CD4-positive, alpha-beta T cell treated with Interleukin-6 at 100 ng/mL for 8 hours (primary cell): Measurements from ENCODE around the gene ZBTB17.
A peak's percentile ranks its signal among the peaks of the same experiment; 100 is the strongest.

Source experiments
- DNase-seq: peaks from one replicate; pipeline ENCODE4 v3.0.0-alpha.2; 2020; ENCODE audit warnings: mixed read lengths, low spot score

Gene ZBTB17

DNA sequence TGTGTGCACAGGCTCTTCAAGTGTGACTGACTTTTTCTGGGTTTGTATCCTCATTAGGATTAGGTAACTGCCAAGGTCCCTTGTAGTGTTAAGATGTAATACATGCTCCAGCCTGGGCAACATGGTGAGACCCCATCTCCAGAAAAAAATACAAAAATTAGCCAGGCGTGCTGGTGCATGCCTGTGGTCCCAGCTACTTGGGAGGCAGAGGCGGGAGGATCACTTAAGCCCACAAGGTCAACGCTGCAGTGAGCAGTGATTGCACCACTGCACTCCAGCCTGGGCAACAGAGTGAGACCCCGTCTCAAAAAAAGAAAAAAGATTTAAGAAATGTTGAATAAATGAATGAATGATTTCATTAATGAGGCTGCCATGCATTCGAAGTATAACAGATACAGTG, 15.1 kb downstream of the ZBTB17 start:
- DNase-seq, result no peak

DNA sequence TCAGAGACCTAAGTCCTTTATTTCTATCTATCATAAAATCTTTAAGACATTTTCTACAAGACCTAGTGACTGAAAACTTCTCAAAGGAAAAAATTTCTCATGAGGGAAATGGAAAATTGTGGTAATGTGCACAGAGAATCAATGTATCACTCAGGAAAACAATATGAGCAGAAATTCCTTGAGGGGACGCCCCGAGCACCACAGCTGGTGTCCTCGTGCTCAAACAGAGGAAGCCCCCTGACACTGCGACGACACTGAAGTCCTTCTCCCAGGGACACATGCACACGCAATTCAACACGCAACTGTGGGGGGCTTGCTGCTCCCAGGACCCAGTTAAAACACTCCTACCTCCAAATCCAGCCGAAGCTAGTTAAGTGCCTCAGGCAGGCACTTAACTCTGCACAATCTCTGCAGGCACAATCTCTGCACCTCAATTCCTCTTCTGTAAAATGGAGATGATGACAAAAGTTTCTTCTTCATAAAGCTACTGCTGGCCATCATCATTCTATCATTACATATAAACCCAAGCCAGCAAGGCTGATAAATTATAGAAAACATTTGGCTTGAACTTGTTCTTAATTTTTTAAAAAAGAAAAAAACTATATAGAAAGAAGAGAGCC, 16.0 kb downstream of the ZBTB17 start:
- DNase-seq, result no peak

DNA sequence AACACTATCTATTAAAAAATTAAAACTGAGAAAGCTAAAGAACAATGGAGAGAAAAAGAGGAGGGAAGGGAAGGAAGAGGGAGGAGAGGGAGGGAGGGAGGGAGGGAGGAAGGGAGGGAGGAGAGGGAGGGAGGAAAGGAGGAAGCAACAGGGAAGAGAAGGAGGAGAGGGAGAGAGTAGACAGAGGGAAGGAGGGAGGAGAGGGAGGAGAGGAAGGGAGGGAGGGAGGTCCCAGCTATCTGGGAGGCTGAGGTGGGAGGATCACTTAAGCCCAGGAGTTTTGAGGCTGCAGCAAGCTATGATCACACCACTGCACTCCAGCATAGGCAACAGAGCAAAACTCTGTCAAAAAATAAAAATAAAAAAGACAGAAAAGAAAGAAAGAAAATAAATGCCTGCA, 16.5 kb downstream of the ZBTB17 start:
- no peak for DNase-seq

DNA sequence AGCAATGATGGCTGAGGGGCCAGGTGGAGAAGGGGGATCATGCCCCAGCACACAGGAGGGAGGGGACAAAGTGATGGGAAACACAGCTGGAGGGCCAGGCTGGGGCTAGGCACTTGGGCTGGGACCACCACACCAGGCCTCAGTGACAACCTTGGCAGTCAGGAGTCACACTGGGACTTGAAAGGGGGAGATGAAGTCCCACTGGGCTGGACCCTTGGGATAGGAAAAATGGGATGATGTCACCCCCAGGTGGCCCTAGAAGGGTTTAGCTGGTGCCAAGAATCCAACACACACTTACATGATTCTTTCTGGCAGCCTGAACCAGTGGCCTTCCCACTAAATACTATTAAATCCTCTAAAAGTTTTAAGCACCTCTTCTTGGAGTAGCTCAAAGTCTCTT, 17.1 kb downstream of the ZBTB17 start:
- DNase-seq, result no peak

DNA sequence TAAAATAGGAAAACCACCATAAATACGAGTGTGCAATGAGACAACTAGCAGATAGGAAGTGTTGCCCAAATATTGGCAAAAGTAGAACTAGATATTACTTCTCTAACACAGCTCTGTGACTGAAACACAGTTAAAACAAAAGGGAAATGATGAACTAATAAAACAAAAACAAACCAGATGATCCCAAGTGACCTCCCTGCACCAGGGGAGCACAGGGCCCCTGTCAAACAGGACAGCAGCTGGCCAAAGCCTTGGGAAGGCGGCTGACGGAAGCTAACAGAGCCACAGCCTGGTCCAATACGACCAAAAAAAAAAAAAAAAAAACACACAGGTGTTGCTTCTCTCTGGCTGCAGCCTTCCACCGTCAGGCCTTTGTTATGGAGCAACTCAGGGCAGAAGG, 17.8 kb downstream of the ZBTB17 start:
- DNase-seq, result no peak

DNA sequence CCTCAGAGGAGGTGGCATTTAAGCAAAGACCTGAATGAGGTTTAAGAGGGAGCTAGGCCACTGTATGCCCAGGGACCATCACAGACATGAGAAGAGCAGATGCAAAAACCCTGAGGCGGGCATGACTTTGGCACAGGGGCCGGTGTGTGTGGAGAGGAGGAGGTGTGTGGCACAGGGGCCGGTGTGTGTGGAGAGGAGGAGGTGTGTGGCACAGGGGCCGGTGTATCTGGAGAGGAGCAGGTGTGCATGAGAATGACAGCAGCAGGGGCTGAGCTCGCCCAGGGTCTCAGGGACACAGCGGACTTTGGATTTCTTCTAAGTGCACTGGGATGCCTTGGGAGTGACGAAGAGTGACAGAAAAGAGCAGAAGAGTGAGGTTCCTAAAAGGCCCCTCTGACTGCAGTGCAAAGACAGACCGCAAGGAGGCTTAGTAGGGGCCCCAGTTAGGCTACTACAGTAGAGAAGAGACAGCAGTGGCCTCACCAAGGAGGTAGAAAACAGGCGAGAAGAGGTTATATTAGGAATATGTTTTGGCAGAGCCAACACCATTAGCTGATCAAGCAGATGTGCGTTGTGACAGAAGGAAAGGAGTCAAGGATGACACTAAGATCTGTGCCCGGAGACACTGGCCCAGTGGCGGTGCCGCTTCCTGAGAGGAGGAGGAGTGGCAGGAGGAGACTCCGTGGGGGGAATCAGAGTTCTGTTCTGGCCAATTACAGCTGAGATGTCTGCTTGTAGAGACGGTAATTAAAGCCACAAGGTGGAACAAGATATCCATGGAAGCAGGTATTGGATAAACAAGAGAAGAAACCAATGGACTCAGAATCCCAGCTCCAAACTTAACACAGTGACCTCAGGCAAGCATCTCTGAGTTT, 18.4 kb downstream of the ZBTB17 start:
- DNase-seq, result no peak

DNA sequence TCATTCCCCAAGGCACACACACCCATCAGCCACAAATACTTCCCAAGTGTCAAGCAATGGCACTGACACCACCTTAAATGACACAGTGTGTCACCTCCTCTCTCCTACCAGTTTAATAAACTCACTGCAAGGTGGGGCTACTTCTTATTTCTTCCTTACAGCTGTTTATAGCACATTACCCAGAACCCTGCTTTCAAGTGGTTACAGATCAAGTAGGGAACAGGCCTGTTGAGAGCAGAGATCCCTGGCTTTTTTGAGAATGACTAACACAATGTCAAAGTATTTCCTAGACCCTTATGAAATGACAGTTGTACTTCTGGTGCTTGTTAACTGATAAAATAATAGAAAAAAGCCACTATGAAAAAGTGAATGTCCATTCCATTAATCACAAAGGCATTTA, 19.8 kb downstream of the ZBTB17 start:
- DNase-seq, result no peak

DNA sequence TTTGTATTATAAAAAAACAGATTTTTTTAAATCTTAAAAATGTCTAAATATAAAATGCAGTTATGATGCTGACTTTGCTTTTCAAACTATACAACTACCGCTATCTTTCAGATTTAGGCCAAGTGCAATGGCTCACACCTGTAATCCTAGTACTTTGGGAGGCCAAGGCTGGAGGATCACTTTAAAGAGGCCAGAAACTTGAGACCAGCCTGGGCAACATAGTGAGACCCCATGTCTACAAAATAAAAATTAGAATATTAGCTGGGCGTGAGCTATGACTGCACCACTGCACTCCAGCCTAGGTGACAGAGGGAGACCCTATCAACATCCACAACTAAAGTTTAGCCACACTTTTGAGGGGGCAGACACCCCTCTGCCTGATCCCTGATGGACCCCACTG, 20.3 kb downstream of the ZBTB17 start:
- no peak for DNase-seq

DNA sequence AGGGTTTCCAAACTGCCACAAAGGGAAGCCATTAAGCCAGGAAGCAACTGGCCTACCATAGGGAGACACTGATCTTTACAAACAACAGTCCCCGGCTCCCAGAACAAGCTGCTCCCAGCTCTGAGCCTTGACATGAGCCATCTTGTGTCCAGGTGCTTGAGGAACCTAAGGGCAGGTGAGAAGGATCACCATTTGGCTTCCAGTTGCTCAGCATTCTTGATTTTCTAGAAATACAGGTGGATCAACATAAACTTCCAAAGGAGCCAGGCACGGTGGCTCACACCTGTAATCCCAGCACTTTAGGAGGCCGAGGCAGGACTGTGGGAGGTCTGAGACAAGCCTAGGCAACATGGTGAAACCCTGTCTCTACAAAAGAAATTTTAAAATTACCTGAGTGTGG, 21.6 kb downstream of the ZBTB17 start:
- no peak for DNase-seq

DNA sequence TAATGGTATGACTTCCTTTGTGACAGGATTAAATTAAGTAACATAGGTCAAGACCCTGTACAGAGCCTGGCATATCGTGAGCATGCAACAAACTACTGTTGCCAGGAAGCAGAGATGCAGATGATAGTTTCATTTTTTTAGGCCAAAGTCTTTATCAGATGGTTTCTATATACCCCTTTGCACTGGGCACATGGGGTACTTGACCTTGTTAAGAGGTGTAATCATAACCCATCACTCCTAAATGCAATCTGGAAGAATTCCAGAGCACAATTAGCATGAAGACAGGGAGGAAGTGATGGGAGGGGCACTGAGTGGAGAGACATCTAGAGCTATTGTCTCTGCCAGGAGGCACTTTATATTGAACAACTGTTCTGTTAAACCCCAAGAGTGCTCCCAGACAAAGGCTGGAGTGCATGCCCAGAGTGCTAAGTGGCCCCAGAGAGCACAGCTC, 22.1 kb downstream of the ZBTB17 start:
- DNase-seq, result no peak

DNA sequence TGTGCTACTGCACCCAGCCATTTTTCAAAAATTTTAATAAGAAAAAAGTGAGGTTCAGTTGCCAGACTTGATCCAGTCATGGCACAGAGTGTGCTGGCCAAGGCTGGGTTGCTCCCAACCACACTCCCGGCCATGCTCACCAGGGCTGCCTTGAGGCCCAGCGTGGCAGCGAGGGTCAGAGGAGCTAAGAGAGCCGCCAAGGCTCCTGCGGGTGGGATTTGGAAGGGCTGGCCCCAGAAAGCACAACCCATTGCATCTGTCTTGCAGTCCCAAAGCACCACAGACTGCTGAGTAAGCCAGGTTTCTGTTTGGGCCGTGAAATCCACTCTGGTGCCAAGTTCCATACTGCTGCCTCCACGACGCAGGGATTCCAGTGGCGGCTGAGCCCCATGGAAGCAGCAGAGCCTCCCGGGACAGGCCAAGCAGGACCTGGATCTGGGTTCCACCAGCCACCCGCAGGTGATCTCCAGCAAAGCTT, 22.6 kb downstream of the ZBTB17 start:
- no peak for DNase-seq

DNA sequence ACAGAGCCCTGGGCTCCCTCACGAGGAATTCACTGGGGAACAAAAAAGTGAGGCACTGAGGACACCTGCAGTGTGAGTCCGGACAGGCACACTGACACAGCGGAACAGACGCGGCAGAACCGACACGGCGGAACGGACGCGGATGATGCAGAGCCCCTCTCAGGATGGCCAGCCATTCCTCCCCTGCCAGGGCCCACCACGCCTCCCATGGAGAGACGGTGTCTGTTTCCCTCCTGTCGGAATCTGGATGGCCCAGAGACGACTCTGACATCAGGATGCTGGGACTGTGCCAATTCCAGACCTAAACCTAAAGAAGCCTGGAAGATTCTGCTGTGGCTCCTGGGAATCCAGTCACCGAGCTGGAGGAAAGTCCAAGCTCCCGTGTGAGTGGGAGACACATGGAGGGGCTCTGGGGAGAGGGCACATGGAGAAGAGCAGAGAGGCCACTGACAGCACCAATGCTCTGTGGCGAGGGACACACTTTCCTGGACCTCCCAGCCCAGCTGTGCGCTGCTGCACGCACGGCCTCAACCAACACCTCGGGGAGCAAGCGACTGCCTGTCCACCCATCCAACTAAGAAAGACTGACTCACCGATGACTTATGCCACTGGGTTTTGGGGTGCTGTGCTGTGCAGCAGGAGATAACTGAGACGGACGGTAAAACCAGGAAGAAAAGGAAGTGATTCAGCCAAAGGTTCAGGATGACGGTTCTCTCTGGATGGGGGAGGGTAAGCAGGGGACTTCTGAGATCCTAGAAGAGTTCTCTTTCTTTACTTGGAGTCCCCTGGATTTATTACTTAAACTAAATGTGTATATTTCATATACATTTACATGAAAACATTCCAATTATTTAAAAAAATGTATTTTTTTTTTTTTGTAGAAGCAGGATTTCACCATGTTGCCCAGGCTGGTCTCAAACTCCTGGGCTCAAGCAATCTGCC, 23.3 kb downstream of the ZBTB17 start:
- DNase-seq, result no peak

DNA sequence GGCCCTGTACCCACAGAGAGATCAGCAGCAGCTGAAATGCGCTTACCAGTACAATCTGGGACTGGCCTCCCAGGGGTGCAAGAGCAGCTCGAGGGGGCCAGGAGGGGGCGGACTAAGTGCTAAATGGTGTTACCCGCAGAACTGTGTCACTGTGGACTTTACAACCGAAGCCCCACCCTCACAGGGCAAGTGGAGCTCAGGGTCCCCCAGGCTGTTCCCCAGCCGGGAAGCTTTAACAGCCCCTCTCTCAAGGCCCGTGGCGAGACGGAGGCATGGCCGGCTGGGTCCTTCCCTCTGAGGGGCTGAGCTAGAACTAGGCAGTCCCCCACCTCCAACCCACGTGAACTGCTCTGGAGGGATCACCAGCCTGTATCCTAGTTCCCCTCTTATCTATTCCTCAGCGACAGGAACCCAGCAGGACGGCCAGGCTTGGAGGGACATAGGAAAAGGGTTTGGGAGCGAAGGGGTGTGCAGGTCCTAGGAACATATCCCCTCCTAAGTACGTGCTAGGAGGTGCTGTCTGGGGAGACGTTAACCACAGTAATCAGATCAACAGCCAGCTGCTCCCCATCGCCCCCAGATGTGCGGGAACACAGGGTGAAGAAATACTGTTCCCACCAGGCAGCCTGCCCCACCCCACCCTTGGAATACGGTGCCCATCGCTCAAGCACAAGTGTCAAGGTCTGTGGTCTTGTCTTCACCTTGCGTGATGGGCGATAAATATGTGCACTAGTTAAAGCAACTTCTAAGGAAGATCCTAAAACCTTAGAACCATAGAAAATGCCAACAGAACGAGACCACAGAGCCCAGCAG, 24.4 kb downstream of the ZBTB17 start:
- no peak for DNase-seq

DNA sequence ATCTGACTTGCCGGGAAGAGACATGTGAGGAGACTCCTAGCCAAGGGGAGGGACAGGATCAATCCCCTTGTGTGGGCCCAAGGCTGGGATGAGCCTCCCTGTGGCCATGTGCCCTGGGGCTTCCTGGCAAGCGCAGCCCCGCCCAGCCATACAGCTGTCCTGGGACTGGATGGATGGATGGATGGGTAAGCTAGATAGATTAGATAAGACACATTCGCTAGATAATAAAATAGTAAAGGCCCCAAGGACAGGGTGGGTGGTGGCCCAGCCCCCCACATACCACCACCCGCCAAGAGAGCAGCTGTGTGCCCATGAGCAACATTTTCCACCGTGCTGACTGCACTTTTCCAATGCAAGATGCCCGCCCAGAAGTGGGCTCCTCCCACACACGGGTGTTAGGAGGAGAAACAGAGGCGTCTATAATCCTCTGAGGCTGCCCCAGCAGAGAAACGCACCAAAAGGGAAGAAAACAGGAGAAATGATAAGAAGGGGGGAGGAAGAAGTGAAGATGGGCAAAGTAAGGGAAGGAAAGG, 25.1 kb downstream of the ZBTB17 start:
- peak; percentile 22 for DNase-seq

DNA sequence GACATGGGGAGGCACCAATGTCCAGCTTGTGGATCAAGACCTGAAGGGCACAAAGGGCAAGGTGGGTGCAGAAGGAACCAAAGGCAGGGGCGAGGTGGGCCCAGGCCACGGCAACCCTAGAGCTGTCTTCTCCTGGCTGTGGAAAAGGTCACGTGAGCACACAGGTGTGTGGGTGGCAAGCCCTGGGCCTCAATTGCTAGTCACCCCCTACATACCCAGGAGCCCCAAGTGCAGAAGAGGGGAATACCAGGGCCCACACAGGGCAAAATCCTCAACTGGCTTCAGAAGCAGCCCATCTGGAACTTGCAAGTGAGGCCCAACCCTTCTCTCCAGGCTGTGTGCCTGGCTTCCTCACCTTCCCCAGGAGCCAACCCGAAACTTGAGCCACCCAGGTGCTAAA, 25.6 kb downstream of the ZBTB17 start:
- no peak for DNase-seq

DNA sequence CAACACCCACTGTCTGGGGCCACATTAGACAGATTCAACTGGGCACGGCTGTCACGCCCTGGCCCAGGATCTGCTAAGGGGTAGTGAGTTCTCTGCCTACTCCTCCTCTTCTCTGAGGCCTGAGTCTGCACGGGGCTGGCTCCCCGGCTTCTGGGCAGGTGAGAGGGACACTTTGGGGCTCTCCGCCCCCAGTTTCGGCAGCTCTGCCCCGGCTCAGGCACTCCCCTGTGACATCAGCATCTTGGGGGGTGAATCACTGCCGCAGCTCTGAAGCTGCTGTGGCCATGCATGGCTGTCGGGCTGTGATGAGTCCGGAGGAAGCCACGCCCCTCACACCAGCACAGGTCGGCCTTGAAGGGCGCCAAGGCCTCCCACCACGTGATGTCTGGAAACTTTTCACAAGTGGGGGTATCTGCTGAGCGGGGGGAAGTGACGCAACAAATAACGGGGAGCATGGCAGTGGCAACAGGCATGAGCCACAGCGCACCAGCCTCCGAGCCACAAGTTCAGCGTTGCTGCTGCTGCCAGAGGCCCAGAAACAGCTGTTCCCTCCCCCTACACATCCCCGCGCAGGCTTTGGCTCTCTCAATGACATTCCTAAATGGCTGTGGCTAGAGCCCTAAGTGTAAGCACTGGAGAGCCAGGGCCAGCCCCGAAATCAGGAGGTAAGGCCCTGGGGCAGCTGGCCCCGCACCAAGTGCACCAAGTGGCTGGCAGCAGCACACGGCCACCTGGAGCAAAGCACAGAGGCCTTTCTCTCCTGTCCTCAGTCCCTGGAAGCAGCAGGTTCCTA, 26.3 kb downstream of the ZBTB17 start:
- peak; percentile 84 for DNase-seq

DNA sequence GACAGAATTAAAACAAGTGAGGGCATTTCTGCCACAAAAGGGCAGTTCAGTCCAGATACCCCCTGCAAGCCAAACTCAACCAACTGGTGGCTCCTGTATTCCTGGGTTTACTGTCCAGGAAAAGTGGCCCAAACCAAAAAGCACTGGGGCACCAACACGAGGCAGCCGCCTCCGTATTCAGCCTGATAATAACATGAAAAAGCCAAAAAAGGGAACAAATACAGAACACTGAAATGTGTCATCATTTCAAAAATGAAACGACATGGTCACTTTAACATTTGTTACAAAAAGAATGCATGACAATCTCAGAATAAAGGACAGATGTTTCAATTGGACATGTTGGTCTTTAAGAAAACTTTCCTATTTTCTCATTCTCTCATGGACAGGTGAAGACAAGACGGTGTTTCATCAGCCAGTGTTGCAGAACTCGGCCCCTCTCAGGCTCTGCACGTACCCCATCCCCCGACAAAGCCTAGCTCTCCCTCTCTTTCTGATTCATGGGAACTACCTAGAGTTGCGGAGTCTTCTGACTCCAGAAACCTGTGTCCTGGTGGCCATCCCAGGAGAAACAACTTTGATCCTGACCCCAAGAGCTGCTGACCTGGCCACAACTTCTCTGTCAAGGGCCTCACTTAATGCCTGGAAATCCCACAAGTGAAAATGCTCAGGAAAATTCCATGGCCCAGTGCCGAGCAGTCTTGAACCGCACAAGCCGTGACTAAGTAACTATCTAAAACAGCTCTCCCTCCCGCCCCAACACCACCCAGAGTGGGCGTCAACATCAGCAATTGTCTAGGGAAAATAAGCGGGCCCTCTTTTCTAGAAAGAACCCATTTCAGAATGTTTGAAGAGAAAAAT, 27.1 kb downstream of the ZBTB17 start:
- no peak for DNase-seq

DNA sequence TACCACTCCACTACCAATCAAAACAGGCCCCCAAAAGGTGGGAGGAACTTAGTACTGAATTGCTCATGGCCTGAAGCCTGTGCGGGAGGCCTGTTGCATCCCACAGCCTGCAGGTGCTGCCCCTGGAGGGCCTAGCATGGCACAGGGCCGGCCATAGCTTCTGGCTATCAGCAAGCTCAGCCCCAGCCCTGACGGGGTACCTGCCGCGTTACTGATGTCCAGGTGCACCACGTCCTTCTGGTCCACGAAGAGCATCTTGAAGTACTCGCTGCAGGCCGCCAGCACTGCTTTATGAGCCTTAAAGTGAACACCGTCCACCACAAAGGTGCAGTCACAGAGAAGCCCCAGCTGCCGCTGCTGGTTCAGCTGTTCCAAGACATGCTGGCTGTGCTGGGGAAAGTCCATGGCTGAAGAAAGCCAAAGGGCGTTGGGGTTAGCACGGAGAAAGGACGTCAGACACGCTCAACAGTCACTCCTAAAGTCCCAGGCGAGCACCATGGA, 27.8 kb downstream of the ZBTB17 start:
- DNase-seq, result no peak

DNA sequence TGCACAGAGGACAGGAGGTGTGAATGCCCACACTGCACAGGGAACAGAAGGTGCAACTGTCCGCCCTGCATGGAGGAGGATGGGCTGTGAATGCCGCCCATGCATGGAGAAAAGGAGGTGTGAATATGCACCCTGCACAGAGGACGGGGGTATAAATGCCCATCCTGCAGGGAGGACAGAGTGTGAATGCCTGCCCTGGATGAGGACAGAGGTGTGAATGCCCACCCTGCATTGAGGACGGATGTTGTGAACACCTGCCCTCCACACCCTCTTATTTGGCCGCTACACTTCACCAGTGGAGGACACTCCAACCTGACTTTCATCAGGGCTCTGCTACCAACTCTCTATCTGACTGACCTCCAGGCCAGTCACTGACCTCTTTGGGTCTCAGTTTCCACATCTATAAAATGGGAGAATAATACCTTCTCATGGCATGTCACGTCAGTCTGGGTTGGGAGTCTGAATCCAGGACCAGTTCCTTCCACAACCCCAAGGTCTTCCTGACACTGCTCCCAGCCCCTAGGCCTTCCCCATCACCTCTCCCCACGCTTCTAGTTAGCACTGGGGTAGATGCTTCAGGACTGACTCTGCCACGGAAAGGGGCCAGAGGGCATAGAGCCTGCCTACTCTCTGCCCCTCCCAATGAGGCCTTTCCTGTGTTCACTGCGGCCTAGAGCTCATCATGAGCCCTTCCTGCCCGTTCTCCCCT, 28.4 kb downstream of the ZBTB17 start:
- DNase-seq, result no peak
